GM21360 (cell line): Measurements from ENCODE around the gene FMO5.

ENCODE experiments used
- ATAC-seq: cut with Tn5 transposase; IDR thresholded peaks from one replicate; pipeline ENCODE4 v1.9.1; 2021; ENCODE audit warnings: mild to moderate bottlenecking, moderate library complexity; ENCODE audit not compliant: unreplicated experiment

The FMO5 gene, protein sequence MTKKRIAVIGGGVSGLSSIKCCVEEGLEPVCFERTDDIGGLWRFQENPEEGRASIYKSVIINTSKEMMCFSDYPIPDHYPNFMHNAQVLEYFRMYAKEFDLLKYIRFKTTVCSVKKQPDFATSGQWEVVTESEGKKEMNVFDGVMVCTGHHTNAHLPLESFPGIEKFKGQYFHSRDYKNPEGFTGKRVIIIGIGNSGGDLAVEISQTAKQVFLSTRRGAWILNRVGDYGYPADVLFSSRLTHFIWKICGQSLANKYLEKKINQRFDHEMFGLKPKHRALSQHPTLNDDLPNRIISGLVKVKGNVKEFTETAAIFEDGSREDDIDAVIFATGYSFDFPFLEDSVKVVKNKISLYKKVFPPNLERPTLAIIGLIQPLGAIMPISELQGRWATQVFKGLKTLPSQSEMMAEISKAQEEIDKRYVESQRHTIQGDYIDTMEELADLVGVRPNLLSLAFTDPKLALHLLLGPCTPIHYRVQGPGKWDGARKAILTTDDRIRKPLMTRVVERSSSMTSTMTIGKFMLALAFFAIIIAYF

DNA sequence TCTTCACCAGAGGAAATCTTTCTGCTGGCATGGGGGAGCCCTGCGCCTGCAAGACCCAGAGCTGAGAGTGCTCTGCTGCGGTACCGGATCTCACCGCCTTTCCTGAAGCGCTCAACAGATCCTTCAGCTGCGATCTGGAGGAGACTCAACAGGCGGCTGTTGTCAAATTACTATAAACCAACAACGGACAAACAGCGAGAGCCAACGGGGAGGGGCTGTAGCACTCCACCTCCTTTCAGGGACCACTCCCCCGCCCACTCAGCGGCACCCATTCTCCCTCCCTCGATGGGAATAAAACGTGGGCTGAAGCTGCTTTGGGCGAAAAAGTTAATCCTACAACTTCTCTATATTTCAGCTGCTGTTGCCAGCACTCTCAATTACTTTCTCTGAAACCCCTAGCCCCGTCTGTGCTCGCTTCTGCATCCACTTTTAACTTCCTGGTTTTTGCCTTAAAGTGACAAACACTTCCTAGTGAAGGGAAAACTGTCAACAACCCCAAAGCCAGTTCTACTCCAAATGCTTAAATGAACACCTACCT lies at the start of gene FMO5:
Gene FMO5, minus strand, starts transcription at position 147 of the 538 bp plus-strand sequence. CDS start 310 bp downstream, outside the sequence.
- peak; percentile 74 for ATAC-seq

DNA sequence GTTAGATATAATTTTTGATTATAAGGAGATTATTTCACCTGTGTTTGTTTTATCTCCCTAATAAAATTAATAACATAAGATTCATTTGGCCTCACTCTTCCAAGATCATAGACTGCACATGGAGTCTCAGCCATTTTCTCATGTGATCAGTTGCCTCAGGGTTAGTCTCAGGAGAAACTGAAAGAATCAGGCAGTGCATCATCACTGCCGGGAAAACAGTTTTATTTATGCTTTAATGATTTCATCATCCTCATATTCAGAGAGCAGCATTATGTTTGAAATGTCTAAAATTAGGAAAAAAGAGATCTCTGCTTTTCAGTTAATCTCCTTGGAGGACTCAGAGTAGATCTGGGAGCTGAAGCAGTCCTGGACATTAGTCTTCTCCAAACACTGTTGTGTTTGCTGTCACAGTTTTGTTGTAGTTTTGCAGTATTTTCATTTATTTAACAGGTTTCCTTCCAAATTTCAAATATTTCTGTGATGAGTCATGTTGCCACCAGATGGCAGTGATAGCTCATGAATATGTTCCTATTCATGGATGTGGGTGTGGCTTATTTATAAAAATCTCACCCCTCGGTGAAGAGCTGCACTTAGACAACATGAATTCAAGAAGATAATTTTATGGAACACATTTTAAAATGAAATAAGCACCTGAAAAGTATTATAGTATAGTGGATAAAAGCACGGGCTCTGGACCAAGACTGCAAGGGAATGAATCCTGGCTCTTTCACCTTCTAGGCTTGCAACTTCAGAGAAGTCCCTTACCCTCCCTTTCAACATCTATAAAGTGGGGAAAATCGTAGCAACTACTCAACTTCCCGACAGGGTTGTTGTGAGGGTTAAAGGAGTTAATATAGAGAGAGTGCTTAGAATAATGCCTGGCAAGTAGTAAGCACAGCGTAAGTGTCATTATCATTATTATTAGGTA lies 48.5 kb upstream of the FMO5 start:
- ATAC-seq, result no peak

DNA sequence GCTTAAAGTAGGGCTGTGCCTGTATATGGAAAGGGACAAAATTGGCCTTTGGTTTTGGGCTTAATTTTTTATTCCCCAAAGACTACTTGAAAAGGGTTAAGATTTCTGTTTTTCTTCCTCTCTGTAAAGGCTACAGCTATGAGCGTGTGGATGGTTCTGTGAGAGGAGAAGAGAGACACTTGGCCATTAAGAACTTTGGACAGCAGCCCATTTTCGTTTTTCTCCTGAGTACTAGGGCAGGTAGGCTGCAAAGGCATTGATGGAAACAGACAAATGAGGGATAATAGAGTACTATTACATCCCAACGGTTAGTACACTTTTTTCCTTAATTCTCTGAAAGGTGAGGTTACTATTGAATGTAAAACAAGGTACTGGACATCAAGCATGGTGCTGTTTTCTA lies 46.9 kb upstream of the FMO5 start:
- ATAC-seq, result no peak

DNA sequence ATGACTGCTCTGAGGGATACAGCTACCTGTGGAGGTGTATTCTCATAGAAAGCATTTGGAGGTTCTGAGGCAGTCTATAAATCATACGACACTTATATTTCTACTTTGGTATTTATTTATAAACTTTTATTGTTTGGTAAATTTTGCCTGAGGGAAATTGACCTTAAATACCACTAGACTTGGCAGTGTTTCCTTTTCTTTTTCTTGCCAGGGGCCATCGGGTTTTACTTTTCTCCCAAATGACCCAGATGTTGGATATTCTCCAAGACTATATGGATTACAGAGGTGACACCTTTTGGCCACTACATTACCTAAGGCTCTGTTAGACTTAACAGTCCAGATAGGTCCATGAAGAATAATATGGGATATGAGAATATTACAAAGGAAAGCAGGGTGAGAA lies 45.6 kb upstream of the FMO5 start:
- no peak for ATAC-seq

DNA sequence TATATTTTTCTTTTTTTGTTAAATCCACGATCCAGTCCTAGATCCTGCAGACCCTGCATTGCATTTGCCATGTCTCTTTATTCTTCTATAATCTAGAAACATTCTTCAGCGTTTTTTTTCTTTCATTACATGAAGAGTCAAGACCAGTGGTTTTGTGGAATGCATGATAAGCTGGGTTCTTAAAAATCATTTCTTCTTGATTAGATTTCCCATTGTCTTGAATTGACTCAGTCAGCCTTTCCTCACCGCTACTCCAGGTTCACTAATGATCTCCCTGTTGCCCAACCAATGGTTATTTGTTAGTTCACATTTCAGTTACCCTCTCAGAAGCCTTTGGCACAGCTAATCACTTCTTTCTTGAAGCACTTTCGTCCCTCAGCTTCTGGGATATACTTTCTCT lies 42.6 kb upstream of the FMO5 start:
- ATAC-seq, result no peak

DNA sequence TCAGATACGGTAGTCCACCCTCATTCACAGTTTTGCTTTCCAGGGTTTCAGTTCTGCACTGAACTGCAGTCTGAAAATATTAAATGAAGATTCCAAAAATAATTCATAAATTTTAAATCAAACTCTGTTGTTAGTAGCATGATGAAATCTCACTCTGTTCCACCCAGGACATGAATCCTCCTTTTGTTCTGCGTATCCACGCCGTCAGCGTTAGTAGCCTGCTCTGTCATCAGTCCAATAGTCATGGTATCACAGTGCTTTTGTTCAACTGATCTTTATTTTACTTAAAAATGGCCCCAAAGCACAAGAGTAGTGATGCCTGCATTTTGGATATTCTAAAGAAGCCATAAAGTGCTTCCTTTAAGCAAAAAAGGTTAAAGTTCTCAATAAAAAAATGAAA lies 41.2 kb upstream of the FMO5 start:
- ATAC-seq, result no peak

DNA sequence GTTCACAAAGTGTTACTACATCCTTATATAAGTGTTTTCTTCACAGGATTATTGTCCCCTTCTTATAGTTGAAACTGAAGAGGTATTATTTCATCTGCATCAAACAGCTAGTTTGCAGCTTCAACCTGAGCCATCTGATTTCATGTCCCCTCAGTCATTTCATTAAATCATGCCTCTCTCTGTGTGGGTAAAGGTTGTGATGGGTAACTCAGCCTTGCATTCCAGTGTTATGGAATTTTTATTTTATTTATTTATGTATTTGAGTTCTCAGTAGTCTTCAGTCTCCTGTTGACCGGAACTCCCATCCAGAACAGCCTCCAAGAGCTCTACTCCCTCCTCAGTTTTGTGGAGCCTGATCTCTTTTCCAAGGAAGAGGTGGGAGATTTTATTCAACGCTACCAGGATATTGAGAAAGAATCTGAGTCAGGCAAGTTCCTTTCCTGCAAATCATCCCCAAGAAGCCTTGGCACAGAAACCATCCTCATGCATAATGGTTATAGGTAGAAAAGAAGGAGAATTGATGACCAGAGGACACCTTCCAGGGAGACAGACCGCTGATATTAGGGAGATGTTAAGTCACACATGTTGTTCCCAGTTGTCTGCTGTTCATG lies 39.1 kb upstream of the FMO5 start:
- ATAC-seq, result no peak

DNA sequence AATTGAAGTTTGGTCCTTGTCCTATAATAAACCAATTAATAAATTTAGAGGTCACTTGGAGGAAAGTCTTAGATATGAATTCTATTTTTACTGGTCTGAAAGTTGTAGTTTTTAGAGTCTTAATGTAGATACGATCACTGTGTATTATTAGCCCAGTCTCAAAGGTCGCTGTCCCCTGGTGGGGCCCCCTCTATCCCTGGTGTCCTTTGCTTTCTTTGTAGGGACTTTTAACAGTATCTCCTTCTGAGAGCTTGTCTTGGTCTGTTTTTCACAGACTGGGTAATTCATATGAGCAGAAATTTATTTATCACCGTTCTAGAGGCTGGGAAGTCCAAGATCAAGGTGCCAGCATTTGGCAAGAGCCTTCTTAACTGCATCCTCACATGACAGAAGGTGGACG lies 35.8 kb upstream of the FMO5 start:
- no peak for ATAC-seq

DNA sequence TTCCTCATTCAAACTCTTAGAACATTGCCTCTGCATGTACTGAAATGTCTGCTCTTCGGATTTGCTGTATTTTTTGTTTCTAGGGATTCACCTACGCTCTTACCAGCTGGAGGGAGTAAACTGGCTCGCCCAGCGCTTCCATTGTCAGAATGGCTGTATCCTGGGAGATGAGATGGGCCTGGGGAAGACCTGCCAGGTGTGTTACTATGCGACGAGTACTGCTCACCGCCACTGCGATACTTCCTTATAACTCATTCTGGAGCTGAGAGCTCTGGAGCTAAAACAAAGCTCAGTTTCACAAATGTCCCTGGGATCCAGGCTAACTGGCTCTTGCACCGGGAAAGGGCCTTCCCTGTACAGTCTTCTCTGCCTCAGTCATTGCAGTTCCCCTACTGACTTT lies 27.4 kb upstream of the FMO5 start:
- ATAC-seq, result no peak

DNA sequence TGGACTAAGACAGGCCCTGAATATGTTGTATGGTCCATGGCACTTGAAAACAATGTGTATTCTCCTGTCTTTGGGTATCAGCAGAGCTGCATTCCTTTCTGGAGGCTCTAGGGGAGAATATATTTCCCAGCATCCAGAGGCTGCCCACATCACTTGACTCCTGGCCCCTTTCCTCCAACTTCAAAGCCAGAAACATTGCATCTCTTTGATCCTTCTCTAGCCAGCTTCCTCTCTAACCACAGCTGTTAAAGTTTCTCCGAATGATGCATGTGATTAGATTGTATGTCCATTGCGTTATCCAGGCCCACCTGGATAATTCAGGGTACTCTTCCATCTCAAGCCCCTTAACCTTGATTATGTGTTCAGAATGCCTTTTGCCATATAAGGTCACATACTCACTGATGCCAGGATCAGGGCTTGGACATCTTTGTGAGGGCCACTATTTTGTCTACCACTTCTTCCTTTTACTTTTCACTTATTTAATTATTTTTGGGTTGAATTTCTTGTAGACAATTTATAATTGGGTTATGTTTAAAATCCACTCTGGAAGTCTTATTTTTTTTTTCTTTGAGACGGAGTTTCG lies 22.6 kb upstream of the FMO5 start:
- no peak for ATAC-seq

DNA sequence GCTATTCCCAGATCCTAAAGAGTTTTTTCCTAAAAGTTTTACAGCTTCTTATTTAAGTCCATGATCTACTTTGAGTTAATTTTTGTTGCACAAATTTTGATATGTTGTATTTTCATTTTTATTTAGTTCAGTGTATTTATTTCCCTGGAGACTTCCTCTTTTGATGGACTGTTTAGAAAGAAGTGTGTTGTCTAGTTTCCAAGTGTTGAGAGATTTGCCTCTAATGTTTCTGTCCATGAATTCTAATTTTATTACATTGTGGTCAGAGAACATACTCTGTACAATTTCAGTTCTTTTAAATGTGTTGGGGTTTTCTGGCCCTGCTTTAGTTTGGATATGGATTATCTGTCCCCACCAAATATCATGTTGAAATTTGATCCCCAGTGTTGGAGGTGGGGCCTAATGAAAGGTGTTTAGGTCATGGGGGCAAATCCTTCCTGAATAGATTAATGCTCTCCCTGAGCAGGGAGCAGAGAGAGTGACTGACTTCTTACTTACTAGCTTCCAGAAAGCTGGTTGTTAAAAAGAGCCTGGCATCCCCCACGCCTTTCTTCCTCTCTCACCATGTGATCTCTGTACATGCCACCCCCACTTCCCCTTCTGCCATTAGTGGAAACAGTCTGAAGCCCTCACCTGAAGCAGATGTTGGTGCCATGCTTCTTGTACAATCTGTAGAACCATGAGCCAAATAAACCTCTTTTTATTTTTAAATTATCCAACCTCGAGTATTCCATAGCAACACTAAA lies 21.9 kb upstream of the FMO5 start:
- ATAC-seq, result no peak

DNA sequence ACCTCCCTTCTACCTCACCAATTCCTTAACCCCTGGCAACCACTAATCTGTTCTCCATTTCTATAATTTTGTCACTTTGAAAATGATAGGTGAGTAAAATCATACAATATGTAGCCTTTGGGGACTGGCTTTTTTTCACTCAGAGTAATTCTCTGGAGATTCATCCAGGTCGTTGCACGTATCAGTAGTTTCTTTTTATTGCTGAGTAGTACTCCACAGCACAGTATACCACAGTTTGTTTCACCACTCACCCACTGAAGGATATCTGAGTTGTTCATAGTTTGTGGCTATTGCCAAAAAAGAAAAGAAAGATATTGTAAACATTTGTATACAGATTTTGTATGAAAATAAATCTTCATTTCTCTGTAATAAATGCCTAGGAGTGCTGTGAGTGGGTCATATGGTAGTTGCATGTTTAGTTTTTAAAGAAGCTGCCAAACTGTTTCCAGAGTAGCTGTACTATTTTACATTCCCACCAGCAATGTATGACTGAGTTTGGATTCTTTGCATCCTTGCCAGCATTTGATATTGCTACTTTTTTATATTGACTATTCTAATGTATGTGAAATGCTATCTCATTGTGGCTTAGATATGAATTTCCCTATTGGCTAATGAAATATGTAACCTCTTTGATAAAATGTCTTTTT lies 21.0 kb upstream of the FMO5 start:
- ATAC-seq, result no peak

DNA sequence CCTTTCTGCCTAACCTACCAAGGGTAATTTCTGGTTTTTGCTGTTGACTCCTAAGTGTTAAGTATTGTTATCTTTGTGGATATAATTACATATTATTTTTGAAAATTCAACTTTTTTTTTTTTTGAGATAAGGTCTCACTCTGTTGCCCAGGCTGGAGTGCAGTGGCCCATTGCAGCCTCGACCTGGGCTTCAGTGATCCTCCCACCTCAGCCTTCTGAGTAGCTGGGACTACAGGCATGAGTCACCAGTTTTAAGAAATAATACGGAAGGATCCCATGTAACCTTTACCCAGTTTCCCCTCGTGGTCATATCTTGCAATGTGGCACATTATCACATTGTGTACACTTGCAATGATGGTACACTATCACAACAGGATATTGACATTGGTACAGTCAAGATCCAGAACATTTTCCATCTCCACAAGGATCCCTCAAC lies 20.5 kb upstream of the FMO5 start:
- ATAC-seq, result no peak

DNA sequence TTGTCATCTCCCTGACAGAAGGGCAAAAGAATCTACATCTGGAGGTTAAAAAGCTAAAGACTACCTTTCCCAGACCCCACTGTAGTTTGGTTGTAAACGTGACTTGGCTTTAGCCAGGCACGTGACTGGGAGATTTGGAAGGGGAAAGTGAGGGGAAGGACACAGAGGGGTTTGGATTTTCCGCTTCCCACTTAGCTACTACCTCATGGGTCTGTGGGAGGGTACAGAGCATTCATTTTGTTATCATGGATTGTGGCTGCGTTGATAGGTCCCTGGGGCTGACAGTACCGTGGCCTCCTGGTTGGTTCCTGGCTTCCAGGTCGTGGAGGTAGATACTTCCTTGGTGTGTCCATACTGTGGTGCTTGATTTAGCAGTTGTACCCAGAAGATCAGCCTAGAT lies 20.0 kb upstream of the FMO5 start:
- no peak for ATAC-seq

DNA sequence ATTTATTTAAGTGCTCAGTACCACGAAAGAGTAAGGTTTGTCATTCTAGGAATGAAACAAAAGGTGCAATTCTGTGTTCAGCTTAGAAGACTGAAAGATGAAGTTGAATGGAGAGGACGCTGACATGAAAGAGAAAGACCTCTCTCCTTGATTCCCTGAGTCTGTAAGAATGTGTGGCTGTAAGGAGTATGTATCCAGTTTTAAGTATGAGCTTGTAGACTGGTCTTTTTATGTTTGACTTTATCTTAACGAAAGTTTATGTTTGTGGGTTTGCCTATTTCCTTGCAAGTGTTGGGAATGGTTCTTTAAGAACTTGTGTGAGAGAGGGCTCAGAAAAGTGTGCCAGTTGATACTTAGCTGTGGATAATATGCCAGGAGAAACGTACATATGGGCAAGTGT lies 18.7 kb upstream of the FMO5 start:
- ATAC-seq, result no peak

DNA sequence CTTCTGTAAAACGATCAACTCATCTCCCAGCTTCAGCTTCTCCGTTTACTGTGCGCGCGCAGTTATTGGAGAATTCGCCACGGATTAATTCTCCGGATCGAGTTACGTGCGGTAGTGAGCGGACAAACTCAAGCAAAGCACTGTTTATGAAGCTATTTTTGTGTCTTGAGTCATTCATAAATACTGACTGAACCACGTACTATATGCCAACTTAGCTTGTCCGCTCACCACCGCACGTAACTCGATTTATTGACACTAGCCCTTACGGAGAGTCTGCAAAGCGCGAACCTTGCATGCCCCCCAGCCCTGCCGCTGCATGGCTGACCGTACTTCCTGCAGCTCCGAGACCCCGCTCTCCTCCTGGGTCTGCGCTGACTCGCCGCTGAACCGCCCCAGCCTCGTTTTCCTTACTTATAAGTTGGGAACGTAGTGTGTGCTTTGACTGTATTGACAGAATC lies 18.1 kb upstream of the FMO5 start:
- peak; percentile 13 for ATAC-seq

DNA sequence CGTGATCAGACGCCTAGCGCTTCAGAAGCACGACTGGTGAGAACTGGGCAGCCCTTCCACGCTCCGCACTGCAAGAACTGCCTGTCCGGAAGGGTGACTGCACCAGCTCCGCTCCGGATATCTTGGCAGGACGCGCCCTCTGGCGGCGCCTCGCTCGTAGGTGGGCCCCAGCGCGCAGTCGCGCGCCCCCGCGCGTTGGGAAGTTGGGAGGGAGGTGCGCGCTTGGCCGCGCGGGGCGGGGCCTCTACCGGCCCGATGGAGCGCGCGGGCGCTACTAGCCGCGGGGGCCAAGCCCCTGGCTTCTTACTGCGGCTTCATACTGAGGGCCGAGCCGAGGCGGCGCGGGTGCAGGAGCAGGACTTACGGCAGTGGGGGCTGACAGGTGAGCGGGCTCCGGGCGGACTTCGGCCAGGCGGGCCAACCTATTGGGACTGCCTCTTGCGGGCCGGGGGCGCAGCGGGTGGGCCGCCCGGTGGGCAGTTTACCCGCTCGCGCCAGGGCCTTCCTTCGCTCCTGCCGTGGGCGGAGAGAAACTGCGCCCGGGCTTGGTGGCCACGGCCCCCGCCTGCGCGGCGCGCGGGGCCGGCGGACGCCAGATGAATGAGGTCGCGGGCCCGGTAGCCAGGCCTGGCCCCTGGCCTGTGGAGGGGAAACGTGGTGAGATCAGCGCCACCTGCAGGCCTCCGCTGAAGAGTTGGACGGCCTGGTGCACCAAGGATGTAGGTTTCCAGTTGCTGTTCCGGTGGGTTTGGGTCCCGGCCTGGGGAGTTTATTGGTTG lies 17.5 kb upstream of the FMO5 start, which contains the start of gene CHD1L:
Gene CHD1L, plus strand, starts transcription at position 236 of the 779 bp plus-strand sequence. Its CDS starts 20 bp downstream, at position 256.
- peak; percentile 81 for ATAC-seq

DNA sequence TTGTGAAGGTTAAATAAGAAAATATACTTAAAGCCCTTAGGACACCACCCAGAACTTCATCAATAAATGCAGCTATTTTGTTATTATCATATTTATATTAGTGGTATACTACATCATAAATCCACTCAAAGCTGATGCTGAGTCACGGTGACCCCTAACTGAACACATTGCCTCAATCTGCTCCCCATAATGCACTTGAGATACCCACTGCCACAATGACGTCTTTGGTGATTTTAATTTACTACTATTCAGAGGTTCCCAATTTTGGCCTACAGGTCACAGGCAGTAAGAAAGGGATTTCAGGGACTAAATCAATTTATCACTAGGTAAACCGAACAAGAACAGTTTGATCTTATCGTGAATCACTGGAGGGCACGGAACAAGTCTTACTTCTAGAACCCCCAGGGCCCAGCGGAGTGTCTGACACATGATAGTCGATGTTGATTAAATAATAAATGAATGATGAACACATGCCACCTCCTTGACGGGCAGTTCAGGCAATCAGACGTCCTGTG lies 16.9 kb upstream of the FMO5 start:
- ATAC-seq, result no peak
